K562 (cell line): Measurements from ENCODE around the gene COQ8B. TPM values are rescaled to one million over a fixed set of nuclear protein-coding genes. Genes with fewer than 3 reads are reported as not detected.
A peak's percentile ranks its signal among the peaks of the same experiment; 100 is the strongest.

Source experiments
- CREB1 ChIP-seq, 2 experiments: sonication (generic) in 1 of 2; formaldehyde crosslinking in 1 of 2; IDR thresholded peaks; 2 replicates each; pipeline versions ENCODE4 v1.6.1 to v1.8.0; 2012 to 2022; ENCODE audit warnings: inconsistent platforms in 1 of 2, mild to moderate bottlenecking in 1 of 2, missing genetic modification reagents in 1 of 2, moderate library complexity in 1 of 2
- EP400 ChIP-seq: fragments of 450-650 bp; IDR thresholded peaks from 2 replicates; pipeline ENCODE4 v1.6.1; 2017; ENCODE audit warnings: antibody characterized with exemption, mild to moderate bottlenecking, moderate library complexity
- FOXA3 ChIP-seq, 2 experiments: fragments of 450-650 bp in 1 of 2; sonication (generic) in 1 of 2; formaldehyde crosslinking; IDR thresholded peaks in 1 of 2; conservative IDR thresholded peaks in 1 of 2; 2 replicates each; pipeline versions ENCODE4 v1.4.0 to v1.8.0; 2020 to 2022; ENCODE audit warnings: mild to moderate bottlenecking in 2 of 2, missing genetic modification reagents in 1 of 2
- MTA3 ChIP-seq: fragments of 450-650 bp; formaldehyde crosslinking; IDR thresholded peaks from 2 replicates; pipeline ENCODE4 v1.6.1; 2017; ENCODE audit warnings: mild to moderate bottlenecking, borderline replicate concordance
- PYGO2 ChIP-seq: fragments of 450-650 bp; IDR thresholded peaks from 2 replicates; pipeline ENCODE4 v1.6.1; 2016; ENCODE audit warnings: mild to moderate bottlenecking, missing genetic modification characterization, moderate library complexity, missing compliant biosample characterization
- SRSF7 ChIP-seq: fragments of 200-400 bp; formaldehyde crosslinking; optimal IDR thresholded peaks from 2 replicates; pipeline ENCODE3; 2017; ENCODE audit warnings: mild to moderate bottlenecking, low read depth, low read length
- ZNF121 ChIP-seq: sonication (generic); formaldehyde crosslinking; conservative IDR thresholded peaks from 2 replicates; pipeline ENCODE4 v1.8.0; 2022; ENCODE audit warnings: missing genetic modification reagents
- ZNF134 ChIP-seq: fragments of 250-450 bp; sonication (Bioruptor Pico); conservative IDR thresholded peaks from 2 replicates; pipeline ENCODE4 v1.4.0; 2020
- ZNF184 ChIP-seq: sonication (generic); formaldehyde crosslinking; IDR thresholded peaks from 2 replicates; pipeline ENCODE4 v1.5.0; 2020; ENCODE audit warnings: missing genetic modification reagents
- ZNF696 ChIP-seq: fragments of 250-450 bp; sonication (Bioruptor Pico); conservative IDR thresholded peaks from 2 replicates; pipeline ENCODE4 v1.4.0; 2020; ENCODE audit warnings: mild to moderate bottlenecking, moderate library complexity
- ZNF707 ChIP-seq: fragments of 250-450 bp; sonication (Bioruptor Pico); conservative IDR thresholded peaks from 2 replicates; pipeline ENCODE4 v1.8.0; 2022; ENCODE audit warnings: inconsistent platforms, mild to moderate bottlenecking, moderate library complexity
- ZNF717 ChIP-seq: fragments of 250-450 bp; sonication (Bioruptor Pico); IDR thresholded peaks from 2 replicates; pipeline ENCODE4 v1.5.0; 2021
- ZNF764 ChIP-seq: fragments of 250-450 bp; sonication (Bioruptor Pico); IDR thresholded peaks from 2 replicates; pipeline ENCODE4 v1.4.0; 2020; ENCODE audit warnings: low read depth, mild to moderate bottlenecking, moderate library complexity
- ZSCAN32 ChIP-seq: fragments of 450-650 bp; formaldehyde crosslinking; IDR thresholded peaks from 2 replicates; pipeline ENCODE4 v1.4.0; 2020; ENCODE audit warnings: mild to moderate bottlenecking, moderate library complexity
- polyA plus RNA-seq, 8 experiments: library from polyadenylated mRNA; depleted of rRNA in 4 of 8; stranded (reverse) in 5 of 8; unstranded in 3 of 8; fragments of >200 nt; fragmentation: Nextera tagmentation in 2 of 8; fragmentation: Illumina TruSeq in 1 of 8; extraction: Ambion mirVana in 2 of 8; extraction: Trizol in 1 of 8; gene quantifications; 2 replicates each; pipeline versions ENCODE4 v1.2.1 to v1.2.3, GENCODE V29; 2011 to 2014; ENCODE audit warnings: inconsistent platforms in 1 of 8, missing spikeins in 1 of 8
- total RNA-seq, 7 experiments: library from RNA; depleted of rRNA in 6 of 7; stranded (reverse); fragments of >200 nt in 6 of 7; fragmentation: Illumina TruSeq in 2 of 7; extraction: Trizol in 2 of 7; gene quantifications; 2 replicates each; pipeline versions ENCODE4 v1.2.1 to v1.2.3, GENCODE V29; 2011 to 2021; ENCODE audit warnings: low replicate concordance in 1 of 7
- TF ChIP-seq, protein P1 (sequence below): fragments of 450-650 bp; formaldehyde crosslinking; IDR thresholded peaks from 2 replicates; pipeline ENCODE4 v1.4.0; 2022; ENCODE audit warnings: missing genetic modification characterization
- TF ChIP-seq, protein P2 (sequence below): IDR thresholded peaks from 2 replicates; pipeline ENCODE4 v1.6.1; 2011; ENCODE audit warnings: borderline replicate concordance, low read depth, mild to moderate bottlenecking, moderate library complexity, low read length; ENCODE audit not compliant: insufficient read depth, poor library complexity, severe bottlenecking
- TF ChIP-seq, protein P3 (sequence below): conservative IDR thresholded peaks from 2 replicates; pipeline ENCODE4 v1.6.1; 2011; ENCODE audit warnings: low read depth, mild to moderate bottlenecking, low read length; ENCODE audit not compliant: control insufficient read depth
- TF ChIP-seq, protein P4 (sequence below): fragments of 450-650 bp; IDR thresholded peaks from 2 replicates; pipeline ENCODE4 v1.6.1; 2016; ENCODE audit warnings: borderline replicate concordance
- TF ChIP-seq, protein P5 (sequence below): IDR thresholded peaks from 3 replicates; pipeline ENCODE4 v1.6.1; 2011; ENCODE audit warnings: borderline replicate concordance, mild to moderate bottlenecking; ENCODE audit not compliant: insufficient read length, insufficient read depth

Gene COQ8B
- total and polyA plus RNA-seq, 9 of the 15 experiments (the other 6 are each of a cell fraction or from before 2014, with no cell fraction given): 0.41 to 32.3 (median 12.9) TPM

DNA sequence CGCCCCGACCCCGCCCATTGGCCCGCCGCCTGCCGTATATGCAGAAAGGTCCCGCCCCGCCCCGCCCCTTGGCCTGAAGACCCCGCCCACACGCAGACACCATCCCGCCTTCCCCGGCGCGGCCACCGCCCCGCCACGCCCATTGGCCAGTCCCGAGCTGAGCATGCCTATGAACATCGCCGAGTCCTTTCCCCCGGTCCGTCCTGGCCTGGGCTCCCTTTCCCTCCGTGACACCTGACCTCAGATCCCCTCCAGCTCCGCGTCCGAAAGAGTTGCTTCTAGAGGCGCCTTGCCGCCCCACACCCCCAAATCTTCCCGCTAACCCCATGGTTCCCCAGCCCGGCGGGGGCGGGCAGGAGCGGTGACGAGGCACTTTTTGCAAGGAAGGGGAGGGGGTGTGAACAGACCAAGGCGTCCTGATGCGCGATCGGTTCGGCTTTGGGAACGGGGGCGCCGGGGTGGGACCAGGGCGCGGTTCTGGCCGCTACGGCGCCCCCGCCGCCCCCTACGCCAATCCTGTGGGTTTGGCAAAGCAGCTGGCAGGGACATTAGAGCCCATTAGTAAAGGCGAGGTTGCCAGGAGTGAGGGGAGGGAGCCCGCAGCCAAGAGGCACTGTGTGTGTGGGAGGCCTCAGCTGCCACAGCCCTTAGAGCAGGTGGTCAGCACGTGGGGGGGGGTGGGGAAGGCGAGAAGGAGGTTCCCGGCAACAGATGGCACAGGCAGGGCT lies 25.8 kb downstream of the COQ8B start (continued):
- no peak for TF ChIP-seq ZNF764 (CRISPR knock-in tag)
- TF ChIP-seq EP400: peak; percentile 92
- TF ChIP-seq ZNF696 (CRISPR knock-in tag): no peak
- TF ChIP-seq MTA3: peak; percentile 79
- TF ChIP-seq, protein P1, sequence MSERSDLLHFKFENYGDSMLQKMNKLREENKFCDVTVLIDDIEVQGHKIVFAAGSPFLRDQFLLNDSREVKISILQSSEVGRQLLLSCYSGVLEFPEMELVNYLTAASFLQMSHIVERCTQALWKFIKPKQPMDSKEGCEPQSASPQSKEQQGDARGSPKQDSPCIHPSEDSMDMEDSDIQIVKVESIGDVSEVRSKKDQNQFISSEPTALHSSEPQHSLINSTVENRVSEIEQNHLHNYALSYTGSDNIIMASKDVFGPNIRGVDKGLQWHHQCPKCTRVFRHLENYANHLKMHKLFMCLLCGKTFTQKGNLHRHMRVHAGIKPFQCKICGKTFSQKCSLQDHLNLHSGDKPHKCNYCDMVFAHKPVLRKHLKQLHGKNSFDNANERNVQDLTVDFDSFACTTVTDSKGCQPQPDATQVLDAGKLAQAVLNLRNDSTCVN: peak; percentile 38; the same call in 1 of the 2 replicates
- TF ChIP-seq ZNF184 (CRISPR knock-in tag): no peak
- no peak for TF ChIP-seq SRSF7
- TF ChIP-seq CREB1 (IDR thresholded peaks at IDR 0.05): peak; percentile 28; the same call in 1 of the 2 replicates
- TF ChIP-seq CREB1 (CRISPR knock-in tag; IDR thresholded peaks at IDR 0.05): peak; percentile 4; the same call in 1 of the 2 replicates
- TF ChIP-seq ZNF121 (CRISPR knock-in tag): no peak
- TF ChIP-seq FOXA3 (CRISPR knock-in tag; conservative IDR thresholded peaks at IDR 0.05 in 1 of 2, IDR thresholded peaks at IDR 0.05 in 1 of 2): no peak
- TF ChIP-seq, protein P2, sequence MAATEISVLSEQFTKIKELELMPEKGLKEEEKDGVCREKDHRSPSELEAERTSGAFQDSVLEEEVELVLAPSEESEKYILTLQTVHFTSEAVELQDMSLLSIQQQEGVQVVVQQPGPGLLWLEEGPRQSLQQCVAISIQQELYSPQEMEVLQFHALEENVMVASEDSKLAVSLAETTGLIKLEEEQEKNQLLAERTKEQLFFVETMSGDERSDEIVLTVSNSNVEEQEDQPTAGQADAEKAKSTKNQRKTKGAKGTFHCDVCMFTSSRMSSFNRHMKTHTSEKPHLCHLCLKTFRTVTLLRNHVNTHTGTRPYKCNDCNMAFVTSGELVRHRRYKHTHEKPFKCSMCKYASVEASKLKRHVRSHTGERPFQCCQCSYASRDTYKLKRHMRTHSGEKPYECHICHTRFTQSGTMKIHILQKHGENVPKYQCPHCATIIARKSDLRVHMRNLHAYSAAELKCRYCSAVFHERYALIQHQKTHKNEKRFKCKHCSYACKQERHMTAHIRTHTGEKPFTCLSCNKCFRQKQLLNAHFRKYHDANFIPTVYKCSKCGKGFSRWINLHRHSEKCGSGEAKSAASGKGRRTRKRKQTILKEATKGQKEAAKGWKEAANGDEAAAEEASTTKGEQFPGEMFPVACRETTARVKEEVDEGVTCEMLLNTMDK: no peak
- TF ChIP-seq, protein P3, sequence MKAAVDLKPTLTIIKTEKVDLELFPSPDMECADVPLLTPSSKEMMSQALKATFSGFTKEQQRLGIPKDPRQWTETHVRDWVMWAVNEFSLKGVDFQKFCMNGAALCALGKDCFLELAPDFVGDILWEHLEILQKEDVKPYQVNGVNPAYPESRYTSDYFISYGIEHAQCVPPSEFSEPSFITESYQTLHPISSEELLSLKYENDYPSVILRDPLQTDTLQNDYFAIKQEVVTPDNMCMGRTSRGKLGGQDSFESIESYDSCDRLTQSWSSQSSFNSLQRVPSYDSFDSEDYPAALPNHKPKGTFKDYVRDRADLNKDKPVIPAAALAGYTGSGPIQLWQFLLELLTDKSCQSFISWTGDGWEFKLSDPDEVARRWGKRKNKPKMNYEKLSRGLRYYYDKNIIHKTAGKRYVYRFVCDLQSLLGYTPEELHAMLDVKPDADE: 0 out of 2 replicates have a peak, but pooled peaks have one; percentile 32
- TF ChIP-seq ZNF707 (CRISPR knock-in tag): no peak
- TF ChIP-seq, protein P4, sequence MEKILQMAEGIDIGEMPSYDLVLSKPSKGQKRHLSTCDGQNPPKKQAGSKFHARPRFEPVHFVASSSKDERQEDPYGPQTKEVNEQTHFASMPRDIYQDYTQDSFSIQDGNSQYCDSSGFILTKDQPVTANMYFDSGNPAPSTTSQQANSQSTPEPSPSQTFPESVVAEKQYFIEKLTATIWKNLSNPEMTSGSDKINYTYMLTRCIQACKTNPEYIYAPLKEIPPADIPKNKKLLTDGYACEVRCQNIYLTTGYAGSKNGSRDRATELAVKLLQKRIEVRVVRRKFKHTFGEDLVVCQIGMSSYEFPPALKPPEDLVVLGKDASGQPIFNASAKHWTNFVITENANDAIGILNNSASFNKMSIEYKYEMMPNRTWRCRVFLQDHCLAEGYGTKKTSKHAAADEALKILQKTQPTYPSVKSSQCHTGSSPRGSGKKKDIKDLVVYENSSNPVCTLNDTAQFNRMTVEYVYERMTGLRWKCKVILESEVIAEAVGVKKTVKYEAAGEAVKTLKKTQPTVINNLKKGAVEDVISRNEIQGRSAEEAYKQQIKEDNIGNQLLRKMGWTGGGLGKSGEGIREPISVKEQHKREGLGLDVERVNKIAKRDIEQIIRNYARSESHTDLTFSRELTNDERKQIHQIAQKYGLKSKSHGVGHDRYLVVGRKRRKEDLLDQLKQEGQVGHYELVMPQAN: peak; percentile 82
- no peak for TF ChIP-seq PYGO2
- TF ChIP-seq ZSCAN32: no peak
- 0 out of 2 replicates have a peak, but pooled peaks have one; percentile 21 for TF ChIP-seq ZNF717 (CRISPR knock-in tag)
- 0 out of 2 replicates have a peak, but pooled peaks have one; percentile 13 for TF ChIP-seq ZNF134 (CRISPR knock-in tag)
- TF ChIP-seq, protein P5, sequence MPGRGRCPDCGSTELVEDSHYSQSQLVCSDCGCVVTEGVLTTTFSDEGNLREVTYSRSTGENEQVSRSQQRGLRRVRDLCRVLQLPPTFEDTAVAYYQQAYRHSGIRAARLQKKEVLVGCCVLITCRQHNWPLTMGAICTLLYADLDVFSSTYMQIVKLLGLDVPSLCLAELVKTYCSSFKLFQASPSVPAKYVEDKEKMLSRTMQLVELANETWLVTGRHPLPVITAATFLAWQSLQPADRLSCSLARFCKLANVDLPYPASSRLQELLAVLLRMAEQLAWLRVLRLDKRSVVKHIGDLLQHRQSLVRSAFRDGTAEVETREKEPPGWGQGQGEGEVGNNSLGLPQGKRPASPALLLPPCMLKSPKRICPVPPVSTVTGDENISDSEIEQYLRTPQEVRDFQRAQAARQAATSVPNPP: no peak
